IPS-18a (cell line): Measurements from ENCODE around the gene MUC20.

Source experiments
- H3K27ac ChIP-seq: one replicate; pipeline ENCODE4 v1.5.1; 2013; ENCODE audit warnings: low read length
- H3K27me3 ChIP-seq: one replicate; pipeline ENCODE4 v1.6.1; 2013; ENCODE audit warnings: mild to moderate bottlenecking, low read length; ENCODE audit not compliant: control insufficient read depth, insufficient read depth
- H3K36me3 ChIP-seq: one replicate; pipeline ENCODE4 v1.6.1; 2013; ENCODE audit warnings: low read depth, low read length; ENCODE audit not compliant: control insufficient read depth
- H3K4me1 ChIP-seq: one replicate; pipeline ENCODE4 v1.6.1; 2013; ENCODE audit warnings: low read depth, low read length; ENCODE audit not compliant: control insufficient read depth
- H3K4me3 ChIP-seq: one replicate; pipeline ENCODE4 v1.5.1; 2013; ENCODE audit warnings: low read length
- H3K9ac ChIP-seq: one replicate; pipeline ENCODE4 v1.6.1; 2013; ENCODE audit warnings: mild to moderate bottlenecking, low read length, moderate library complexity
- H3K9me3 ChIP-seq: one replicate; pipeline ENCODE4 v1.6.1; 2013; ENCODE audit warnings: low read depth, low read length; ENCODE audit not compliant: control insufficient read depth

MUC20 gene

GRCh38 chr3:195696632-195697278 is 24.0 kb upstream of the MUC20 start:
- Histone ChIP-seq H3K4me3 (no peak overlapping the region), H3K27ac (no peak overlapping the region), H3K9me3 (no peaks in the 10 kb centered on the region), H3K4me1 (peaks cover 26% of the 10 kb centered on the region), H3K9ac (no peak overlapping the region), H3K27me3 (no peaks in the 10 kb centered on the region), H3K36me3 (peaks cover 12% of the 10 kb centered on the region)

- Histone ChIP-seq H3K27ac (no peak overlapping the region), H3K9ac (peak overlapping the region; percentile 2), H3K27me3 (no peaks in the 10 kb centered on the region), H3K36me3 (peaks cover 3% of the 10 kb centered on the region), H3K9me3 (no peaks in the 10 kb centered on the region), H3K4me3 (peak overlapping the region; percentile 26), H3K4me1 (peaks cover 26% of the 10 kb centered on the region)
These were observed 23.0 kb upstream of the MUC20 start for GRCh38 chr3:195697582-195698324.

- H3K9ac ChIP-seq = peak overlapping the region; percentile 2
- H3K9me3 ChIP-seq = no peaks in the 10 kb centered on the region
- H3K4me1 ChIP-seq = peaks cover 26% of the 10 kb centered on the region
- no peak overlapping the region for H3K27ac ChIP-seq
- H3K36me3 ChIP-seq = no peaks in the 10 kb centered on the region
- H3K27me3 ChIP-seq = no peaks in the 10 kb centered on the region
- H3K4me3 ChIP-seq = peak overlapping the region; percentile 26
These were observed 22.5 kb upstream of the MUC20 start for GRCh38 chr3:195698325-195698646.

GRCh38 chr3:195698647-195699387 is 22.0 kb upstream of the MUC20 start:
- Histone ChIP-seq H3K9me3 (no peaks in the 10 kb centered on the region), H3K9ac (no peak overlapping the region), H3K27me3 (no peaks in the 10 kb centered on the region), H3K4me3 (no peak overlapping the region), H3K27ac (no peak overlapping the region), H3K4me1 (peaks cover 26% of the 10 kb centered on the region), H3K36me3 (no peaks in the 10 kb centered on the region)

GRCh38 chr3:195699388-195699771 is 21.4 kb upstream of the MUC20 start:
- Histone ChIP-seq H3K4me1 (peaks cover 26% of the 10 kb centered on the region), H3K9me3 (no peaks in the 10 kb centered on the region), H3K27me3 (no peaks in the 10 kb centered on the region), H3K36me3 (no peaks in the 10 kb centered on the region), H3K4me3 (no peak overlapping the region), H3K27ac (no peak overlapping the region), H3K9ac (no peak overlapping the region)

- Histone ChIP-seq H3K27ac (no peak overlapping the region), H3K4me1 (peaks cover 26% of the 10 kb centered on the region), H3K4me3 (no peak overlapping the region), H3K36me3 (no peaks in the 10 kb centered on the region), H3K9me3 (no peaks in the 10 kb centered on the region), H3K27me3 (no peaks in the 10 kb centered on the region), H3K9ac (no peak overlapping the region)
These were observed 20.9 kb upstream of the MUC20 start for GRCh38 chr3:195699860-195700259.

- Histone ChIP-seq H3K27me3 (no peaks in the 10 kb centered on the region), H3K27ac (no peak overlapping the region), H3K9ac (no peak overlapping the region), H3K36me3 (no peaks in the 10 kb centered on the region), H3K4me1 (peaks cover 26% of the 10 kb centered on the region), H3K9me3 (no peaks in the 10 kb centered on the region), H3K4me3 (no peak overlapping the region)
These were observed 20.5 kb upstream of the MUC20 start for GRCh38 chr3:195700319-195700718.

- H3K4me3 ChIP-seq = no peak overlapping the region
- peaks cover 29% of the 10 kb centered on the region for H3K4me1 ChIP-seq
- H3K36me3 ChIP-seq = no peaks in the 10 kb centered on the region
- no peak overlapping the region for H3K9ac ChIP-seq
- no peak overlapping the region for H3K27ac ChIP-seq
- H3K9me3 ChIP-seq = no peaks in the 10 kb centered on the region
- H3K27me3 ChIP-seq = no peaks in the 10 kb centered on the region
These were observed 19.5 kb upstream of the MUC20 start for GRCh38 chr3:195701042-195701915.

GRCh38 chr3:195703776-195704175 is 17.0 kb upstream of the MUC20 start:
- Histone ChIP-seq H3K9ac (no peak overlapping the region), H3K4me1 (peaks cover 8% of the 10 kb centered on the region), H3K27me3 (no peaks in the 10 kb centered on the region), H3K27ac (no peak overlapping the region), H3K36me3 (no peaks in the 10 kb centered on the region), H3K4me3 (no peak overlapping the region), H3K9me3 (no peaks in the 10 kb centered on the region)

- Histone ChIP-seq H3K27ac (no peak overlapping the region), H3K4me3 (no peak overlapping the region), H3K27me3 (no peaks in the 10 kb centered on the region), H3K9me3 (no peaks in the 10 kb centered on the region), H3K36me3 (no peaks in the 10 kb centered on the region), H3K9ac (no peak overlapping the region), H3K4me1 (peaks cover 4% of the 10 kb centered on the region)
These were observed 16.3 kb upstream of the MUC20 start for GRCh38 chr3:195704433-195704999.
